Activated CD8-positive, alpha-beta T cell treated with anti-CD3 and anti-CD28 coated beads for 36 hours (primary cell): ENCODE measurements around the gene CBX2. TPM values are rescaled to one million over a fixed set of nuclear protein-coding genes. Genes with fewer than 3 reads are reported as not detected.

Experiments
- ATAC-seq: fragments of 200-7000 bp; cut with Tn5 transposase; one replicate; pipeline ENCODE4 v1.10.0; 2021; ENCODE audit warnings: mild to moderate bottlenecking, moderate library complexity
- CTCF ChIA-PET: fragments of 350-600 bp; sonication (Branson Sonifier 250); formaldehyde crosslinking; loops from one replicate; lab custom pipeline; 2021; ENCODE audit warnings: antibody characterized with exemption; lab: Charles Lee
- POLR2A ChIA-PET: fragments of 350-600 bp; sonication (Branson Sonifier 250); formaldehyde crosslinking; loops from one replicate; lab custom pipeline; 2021; ENCODE audit warnings: antibody characterized with exemption; lab: Charles Lee
- DNase-seq: peaks from one replicate; pipeline ENCODE4 v3.0.0-alpha.2; 2020
- H3K27ac Mint-ChIP-seq: one replicate; pipeline ENCODE4 v1.8.0; 2021; ENCODE audit warnings: mild to moderate bottlenecking, mixed read lengths
- H3K27me3 Mint-ChIP-seq: one replicate; pipeline ENCODE4 v1.8.0; 2021; ENCODE audit warnings: mixed read lengths
- H3K36me3 Mint-ChIP-seq: one replicate; pipeline ENCODE4 v1.8.0; 2021; ENCODE audit warnings: low read depth, mixed read lengths
- H3K4me1 Mint-ChIP-seq: one replicate; pipeline ENCODE4 v1.8.0; 2021; ENCODE audit warnings: low read depth, mixed read lengths
- H3K4me3 Mint-ChIP-seq: one replicate; pipeline ENCODE4 v1.8.0; 2021; ENCODE audit warnings: mild to moderate bottlenecking, moderate library complexity, mixed read lengths
- H3K9me3 Mint-ChIP-seq: one replicate; pipeline ENCODE4 v1.8.0; 2021; ENCODE audit warnings: mixed read lengths
- CTCF ChIP-seq: fragments of 200-600 bp; IDR thresholded peaks from one replicate; pipeline ENCODE4 v1.8.0; 2022; ENCODE audit warnings: antibody characterized with exemption, mild to moderate bottlenecking
- intact Hi-C: fragments of 100-400 bp; cut with micrococcal nuclease; formaldehyde crosslinking; loops from one replicate; pipeline ENCODE4 v1.10.0; 2022
- total RNA-seq, 2 experiments: library from RNA; stranded (reverse); gene quantifications; one replicate each; pipeline ENCODE4 v1.2.3, GENCODE V29; 2021

CBX2 gene
- 1 to 10 TPM; 8.0 to 9.7 TPM for total RNA-seq

GRCh38 chr17:79777894-79778503, at the start of gene CBX2:
TSS of gene CBX2 (plus strand) at chr17:79778148. CDS start at chr17:79778236, 88 bp downstream.
- TF ChIP-seq CTCF, result no peak
- peak within 1 kb of the TSS; percentile 86 for H3K4me3 Mint-ChIP-seq
- peaks cover 6% of the 10 kb centered on the region for H3K36me3 Mint-ChIP-seq
- no peaks in the 10 kb centered on the region for H3K9me3 Mint-ChIP-seq
- ATAC-seq (peak; percentile 80), DNase-seq (peak; percentile 77)
- intact Hi-C loops, result no loop called here
- H3K27me3 Mint-ChIP-seq, result peaks cover 52% of the 10 kb centered on the region
- peaks cover 34% of the 10 kb centered on the region for H3K4me1 Mint-ChIP-seq
- peak within 1 kb of the TSS; percentile 50 for H3K27ac Mint-ChIP-seq
- ChIA-PET POLR2A (interaction anchor here (0.7 to 1.2 kb wide), 4 partner anchors 16 to 213 kb away, joined by 3 to 4 read pairs (median 4); partner anchors contain the start of gene CBX8), CTCF (interaction anchor here (1.0 to 4.0 kb wide), 3 partner anchors 9 to 193 kb away, joined by 4 to 19 read pairs (median 6); no protein-coding TSS in a partner anchor)

GRCh38 chr17:79728169-79728907, 49.6 kb upstream of the CBX2 start:
- peaks cover 11% of the 10 kb centered on the region for H3K4me1 Mint-ChIP-seq
- intact Hi-C loops, result no loop called here
- peak; percentile 93 for ATAC-seq
- peak overlapping the region; percentile 81 for H3K27ac Mint-ChIP-seq
- no peak for TF ChIP-seq CTCF
- H3K27me3 Mint-ChIP-seq, result no peaks in the 10 kb centered on the region
- POLR2A ChIA-PET, result interaction anchor here (0.5 to 0.7 kb wide), 2 partner anchors 48 to 246 kb away, joined by 3 to 4 read pairs; no protein-coding TSS in a partner anchor
- CTCF ChIA-PET, result interaction anchor here (0.8 to 2.7 kb wide), 2 partner anchors 13 to 17 kb away, joined by 3 to 18 read pairs; no protein-coding TSS in a partner anchor
- DNase-seq, result peak; percentile 93
- H3K9me3 Mint-ChIP-seq, result no peaks in the 10 kb centered on the region
- no peaks in the 10 kb centered on the region for H3K36me3 Mint-ChIP-seq
- H3K4me3 Mint-ChIP-seq, result peak overlapping the region; percentile 68

GRCh38 chr17:79728908-79729471, 49.0 kb upstream of the CBX2 start:
- Mint-ChIP-seq H3K36me3 (no peaks in the 10 kb centered on the region), H3K4me1 (peaks cover 12% of the 10 kb centered on the region), H3K9me3 (no peaks in the 10 kb centered on the region), H3K27ac (no peak overlapping the region), H3K27me3 (no peaks in the 10 kb centered on the region), H3K4me3 (no peak overlapping the region)
- ATAC-seq, result peak; percentile 17
- ChIA-PET POLR2A (interaction anchor here (0.6 to 0.7 kb wide), 2 partner anchors 245 to 514 kb away, joined by 3 read pairs; no protein-coding TSS in a partner anchor), CTCF (interaction anchor here (0.8 to 2.7 kb wide), 2 partner anchors 12 to 16 kb away, joined by 3 to 18 read pairs; no protein-coding TSS in a partner anchor)
- intact Hi-C loops, result no loop called here
- no peak for TF ChIP-seq CTCF
- DNase-seq, result no peak

GRCh38 chr17:79729761-79730160, 48.2 kb upstream of the CBX2 start:
- Mint-ChIP-seq H3K36me3 (no peaks in the 10 kb centered on the region), H3K9me3 (no peaks in the 10 kb centered on the region), H3K27ac (no peak overlapping the region), H3K4me1 (peaks cover 12% of the 10 kb centered on the region), H3K27me3 (no peaks in the 10 kb centered on the region), H3K4me3 (no peak overlapping the region)
- no peak for DNase-seq
- no peak for ATAC-seq
- TF ChIP-seq CTCF, result no peak
- ChIA-PET POLR2A (interaction anchor here (0.6 kb wide), 1 partner anchor 515 kb away, joined by 3 read pairs; no protein-coding TSS in a partner anchor), CTCF (interaction anchor here (0.6 kb wide), 1 partner anchor 16 kb away, joined by 3 read pairs; no protein-coding TSS in a partner anchor)
- intact Hi-C loops, result no loop called here
